ENCODE measurements around the gene C14orf132.

The C14orf132 gene

DNA sequence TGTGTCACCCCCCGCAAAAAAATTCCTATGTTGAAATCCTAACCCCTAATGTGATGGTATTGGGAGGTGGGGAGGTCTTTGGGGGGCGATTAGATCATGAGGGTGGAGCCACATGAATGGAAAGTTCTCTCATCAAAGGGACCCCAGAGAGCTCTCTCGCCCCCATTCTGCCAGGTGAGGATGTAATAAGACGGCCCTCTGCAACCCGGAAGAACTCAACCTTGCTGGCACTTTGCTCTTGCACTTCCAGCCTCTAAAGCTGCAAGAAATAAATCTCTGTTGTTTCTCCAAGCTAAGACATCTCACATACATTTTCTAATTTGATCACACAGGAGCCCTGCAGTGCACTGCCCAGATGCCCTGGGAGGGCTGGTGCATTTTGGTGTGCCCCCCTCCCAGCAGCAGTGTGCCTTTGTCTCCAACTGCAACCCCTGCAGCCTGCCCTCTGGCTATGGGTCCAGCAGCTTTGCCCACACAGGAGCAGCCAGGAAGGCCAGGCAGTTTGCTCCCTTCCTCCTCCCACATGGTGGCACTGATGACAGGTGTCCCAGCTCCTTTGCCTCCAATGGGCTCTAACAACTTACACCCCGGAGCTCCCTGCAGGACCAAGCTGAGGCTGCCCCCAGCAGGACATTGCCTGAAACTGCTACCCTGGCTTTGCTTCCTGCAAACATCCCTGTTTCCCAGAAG, 59.3 kb downstream of the C14orf132 start:
- DNase-seq (ENCODE audit: low read depth in 2 of 2) = no peak

GRCh38 chr14:96098999-96099335, 59.8 kb downstream of the C14orf132 start:
- no peak for DNase-seq (ENCODE audit: low read depth in 2 of 2)

GRCh38 chr14:96100161-96101064, 61.3 kb downstream of the C14orf132 start:
- DNase-seq (ENCODE audit: low read depth in 2 of 2) = peak; percentile 33 to 56

DNA sequence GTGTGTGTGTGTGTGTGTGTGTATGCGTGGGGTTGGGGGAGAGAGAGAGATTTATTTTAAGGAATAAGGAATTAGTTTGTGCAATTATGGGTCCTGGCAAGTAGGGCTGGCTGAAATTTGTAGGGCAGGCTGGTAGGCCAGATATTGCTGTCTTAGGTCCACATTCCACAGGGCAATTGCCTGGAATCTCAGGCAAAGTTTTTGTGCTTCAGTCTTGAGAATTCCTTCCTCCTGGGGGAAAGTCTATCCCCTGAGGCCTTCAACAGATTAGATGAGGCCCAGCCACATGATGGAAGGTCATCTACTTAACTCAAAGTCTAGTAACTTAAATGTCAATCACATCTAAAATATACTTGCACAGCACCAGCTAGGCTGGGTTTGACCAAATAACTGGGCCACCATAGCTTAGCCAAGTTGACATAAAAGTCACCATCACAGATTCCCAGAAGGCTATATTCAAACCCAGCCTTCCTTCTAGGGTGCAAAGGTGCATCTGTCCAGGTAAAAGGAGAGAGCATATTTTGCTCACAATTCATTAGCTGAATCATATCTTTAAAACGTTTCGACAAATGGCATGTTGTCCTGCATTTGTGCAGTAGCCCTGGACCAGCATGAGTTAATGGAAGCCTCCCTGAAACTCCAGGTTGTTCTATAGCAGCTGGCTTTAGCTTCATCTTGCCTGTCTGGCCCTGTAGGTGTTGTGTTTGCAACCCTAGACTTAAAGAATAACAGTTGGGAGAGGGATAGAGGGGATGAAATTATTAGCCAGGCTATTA, 63.1 kb downstream of the C14orf132 start:
- no peak for DNase-seq (ENCODE audit: low read depth in 2 of 2)

DNA sequence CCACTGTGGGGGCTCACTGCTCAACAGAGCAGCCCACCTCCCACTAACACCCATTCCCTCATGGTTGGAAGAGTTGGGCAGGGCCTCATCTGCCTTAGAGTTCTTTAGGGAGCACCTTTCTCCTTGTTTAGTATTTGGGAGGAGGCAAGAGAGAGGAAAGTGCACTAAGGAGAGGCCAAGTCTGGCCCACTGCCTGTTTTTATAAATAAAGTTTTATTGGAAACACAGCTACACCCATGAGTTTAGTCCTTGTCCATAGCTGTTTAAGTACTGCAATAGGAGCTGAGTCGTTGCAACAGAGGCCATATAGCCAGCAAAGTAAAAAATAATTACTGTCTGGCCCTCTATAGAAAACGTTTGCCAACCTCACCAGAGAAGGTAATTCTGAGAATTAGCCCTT, 63.9 kb downstream of the C14orf132 start:
- DNase-seq (ENCODE audit: low read depth in 2 of 2) = no peak

- no peak for DNase-seq (ENCODE audit: low read depth in 2 of 2)
Observed at GRCh38 chr14:96103560-96104460, 64.6 kb downstream of the C14orf132 start.

GRCh38 chr14:96104469-96105057, 65.4 kb downstream of the C14orf132 start:
- no peak for DNase-seq (ENCODE audit: low read depth in 2 of 2)

DNA sequence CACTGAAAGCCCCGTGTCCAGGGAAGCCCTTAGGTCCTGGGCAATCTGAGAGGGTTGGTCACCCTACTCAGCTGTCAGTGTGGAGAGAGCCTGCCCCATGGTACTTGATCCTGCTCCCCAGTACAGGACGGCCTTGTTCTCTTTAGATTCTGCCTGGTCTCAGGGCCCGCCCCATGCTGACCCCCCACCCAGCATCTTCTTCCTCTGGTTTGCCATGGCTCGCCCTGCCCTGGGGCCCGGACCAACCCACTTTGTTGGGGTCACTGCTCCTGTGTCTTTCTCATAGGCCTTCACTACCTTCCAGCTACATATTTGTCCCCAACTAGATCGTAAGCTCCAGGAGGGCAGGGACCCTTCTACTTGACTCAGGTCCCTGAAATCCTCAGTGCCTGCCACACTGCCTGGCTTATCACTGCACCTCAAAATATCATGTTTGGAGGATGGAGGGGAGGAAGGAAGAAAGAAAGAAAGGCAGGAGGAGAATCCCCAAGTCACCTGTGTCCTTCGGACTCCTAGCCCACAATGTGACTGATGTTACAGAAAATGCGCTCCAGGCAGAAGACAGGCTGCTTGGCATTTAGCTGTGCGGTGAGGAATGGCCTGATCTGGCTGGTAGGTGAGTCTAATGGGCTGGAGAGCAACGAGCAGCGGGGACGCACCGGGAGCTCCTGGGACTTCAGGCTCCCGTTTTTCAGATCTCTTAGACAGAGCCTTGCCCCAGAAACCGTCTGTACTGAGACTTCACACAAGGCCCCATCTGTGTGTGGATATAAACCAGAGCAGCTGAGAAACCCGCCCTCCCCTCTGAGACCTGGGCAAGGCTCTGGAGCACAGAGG, 66.1 kb downstream of the C14orf132 start:
- DNase-seq (ENCODE audit: low read depth in 2 of 2) = no peak

GRCh38 chr14:96105926-96106441, 66.8 kb downstream of the C14orf132 start:
- DNase-seq (ENCODE audit: low read depth in 2 of 2) = no peak

DNA sequence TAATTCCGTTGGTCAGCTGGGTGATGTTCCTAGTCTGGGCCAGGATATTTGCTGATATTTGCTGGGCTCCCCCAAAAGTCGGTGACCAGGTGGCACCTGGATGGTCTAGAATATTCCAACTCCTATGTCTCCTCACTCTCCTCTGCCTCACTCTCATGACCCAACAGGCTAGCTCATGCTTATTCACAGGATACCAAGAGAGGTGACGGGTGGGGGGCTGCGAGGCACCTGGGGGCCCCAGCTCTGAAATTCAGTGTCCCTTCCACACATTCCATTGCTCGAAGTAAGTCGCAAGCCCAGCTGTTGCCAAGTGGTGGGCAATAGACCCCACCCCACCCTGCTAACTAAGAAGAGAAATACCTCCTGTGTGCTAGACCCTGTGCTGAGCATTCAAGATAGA, 67.7 kb downstream of the C14orf132 start:
- DNase-seq (ENCODE audit: low read depth in 2 of 2) = no peak

DNA sequence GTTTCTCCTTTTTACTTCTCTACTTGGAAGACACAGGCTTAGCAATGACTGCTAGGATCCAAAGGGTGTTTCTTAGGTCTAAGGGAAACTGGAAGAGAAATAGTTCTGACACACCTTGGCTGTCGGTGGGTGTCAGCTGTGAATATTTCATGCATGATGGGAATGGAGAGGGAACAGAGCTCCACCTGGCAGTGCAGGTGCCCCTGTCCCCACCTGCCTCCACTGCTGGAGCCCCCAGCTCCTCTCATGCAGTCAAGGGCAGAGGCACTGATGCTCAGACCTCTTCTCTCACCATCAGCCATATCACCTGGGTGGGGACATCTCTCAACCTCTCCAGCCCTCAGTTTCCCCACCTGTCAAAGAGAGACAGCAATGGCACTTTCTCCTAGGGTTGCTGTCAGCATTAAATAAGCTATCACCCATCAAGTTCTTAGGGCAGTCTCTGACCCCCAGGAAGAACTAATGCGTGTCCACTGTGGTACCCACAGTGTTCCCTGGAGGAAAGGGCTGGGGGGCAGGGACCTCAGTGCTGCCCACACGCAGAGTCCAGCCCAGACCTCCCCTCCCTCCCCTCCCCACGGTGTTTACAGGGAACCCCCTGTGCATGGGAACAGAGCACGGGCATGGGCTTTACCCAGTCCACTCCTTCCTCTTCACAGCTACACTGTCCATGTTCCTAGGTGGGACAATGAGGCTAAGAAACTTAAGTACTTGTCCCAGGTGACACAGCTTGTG, 69.1 kb downstream of the C14orf132 start:
- no peak for DNase-seq (ENCODE audit: low read depth in 2 of 2)

DNA sequence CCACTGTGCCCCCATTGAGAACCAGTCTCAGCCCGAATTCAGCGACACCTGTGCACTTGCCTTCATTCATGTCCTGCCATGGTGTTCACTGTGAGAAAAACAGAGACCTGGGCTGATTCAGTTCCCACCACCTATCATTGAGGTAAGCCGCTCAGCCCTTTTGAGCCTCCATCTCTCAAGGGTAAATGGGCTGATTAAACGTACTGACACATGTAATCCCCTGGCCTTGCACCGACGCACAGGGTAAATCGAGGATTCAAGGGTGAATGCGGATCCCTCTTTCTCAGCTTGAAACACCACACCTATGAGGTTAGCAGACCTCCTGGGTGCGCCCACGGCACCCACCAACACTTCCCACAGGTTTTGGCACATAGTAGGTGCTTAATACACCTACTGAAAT, 69.7 kb downstream of the C14orf132 start:
- DNase-seq (ENCODE audit: low read depth in 2 of 2) = no peak

GRCh38 chr14:96109596-96110355, 70.6 kb downstream of the C14orf132 start:
- no peak for DNase-seq (ENCODE audit: low read depth in 2 of 2)

DNA sequence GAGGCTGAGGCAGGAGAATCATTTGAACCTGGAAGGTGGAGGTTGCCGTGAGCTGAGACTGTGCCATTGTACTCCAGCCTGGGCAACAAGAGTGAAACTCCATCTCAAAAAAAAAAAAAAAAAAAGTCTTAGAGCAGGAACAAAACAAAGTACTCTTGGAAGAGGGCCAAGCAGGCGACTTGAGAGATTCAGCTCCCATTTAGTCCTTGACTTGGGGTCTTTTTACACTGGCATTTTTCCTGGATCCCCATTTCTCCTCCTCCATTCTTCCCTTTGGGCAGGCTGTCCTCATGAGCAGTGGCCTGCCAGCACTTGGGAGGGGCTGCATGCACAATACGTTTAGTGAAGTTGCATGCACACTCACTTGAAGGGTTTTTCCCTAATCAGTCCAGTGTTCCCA, 72.9 kb downstream of the C14orf132 start:
- no peak for DNase-seq (ENCODE audit: low read depth in 2 of 2)

GRCh38 chr14:96114002-96114401, 74.8 kb downstream of the C14orf132 start:
- no peak for DNase-seq (ENCODE audit: low read depth in 2 of 2)

GRCh38 chr14:96117101-96117897, 78.1 kb downstream of the C14orf132 start:
- no peak for DNase-seq (ENCODE audit: low read depth in 2 of 2)

DNA sequence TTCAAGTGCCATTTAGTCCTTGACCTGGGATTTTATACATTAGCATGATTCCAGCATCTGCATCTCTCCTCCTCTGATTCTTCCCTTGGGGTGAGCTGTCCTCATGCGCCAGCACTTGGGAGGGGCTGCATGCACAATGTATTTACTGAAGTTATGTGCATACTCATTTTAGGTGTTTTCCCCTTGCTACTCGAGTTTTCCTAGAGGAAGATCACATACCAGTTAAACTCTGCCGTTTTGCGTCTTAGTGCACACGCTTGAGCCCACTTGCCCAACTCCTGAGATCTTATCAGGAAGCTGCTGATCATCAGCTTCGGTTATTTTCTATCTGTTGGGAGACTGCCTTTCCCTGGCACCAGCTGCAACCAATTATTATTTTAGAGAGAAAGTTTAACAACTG, 78.8 kb downstream of the C14orf132 start:
- no peak for DNase-seq (ENCODE audit: low read depth in 2 of 2)

DNA sequence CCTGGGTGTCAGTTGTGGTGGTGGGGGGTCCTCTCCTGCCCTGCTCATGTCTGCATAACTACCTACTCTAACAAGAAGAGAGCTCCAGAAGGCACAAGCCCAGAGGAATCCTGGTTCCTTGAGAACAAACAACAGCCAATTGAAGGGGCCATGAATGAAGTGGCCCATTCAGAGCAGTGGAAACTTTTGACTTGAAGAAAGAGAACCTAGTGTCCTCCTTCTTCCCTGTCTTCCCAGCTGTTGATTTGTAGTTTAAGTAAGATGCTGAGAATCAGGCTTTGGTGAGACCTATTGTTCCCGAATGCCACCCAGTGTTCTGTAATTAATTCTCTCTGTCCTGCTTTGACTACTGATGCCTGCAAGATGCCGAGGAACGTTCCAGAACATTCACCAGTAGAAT, 79.2 kb downstream of the C14orf132 start:
- DNase-seq (ENCODE audit: low read depth in 2 of 2) = no peak

All from stimulated activated CD4-positive, alpha-beta T cell treated with anti-CD3 and anti-CD28 coated beads, Interleukin-15, amount 100 ng/mL, for 48 hours (primary cell).